H7 (cell line): ENCODE measurements around the gene ANKRD53. TPM values are rescaled to one million over a fixed set of nuclear protein-coding genes. Genes with fewer than 3 reads are reported as not detected.
"Not testable (repeated sequence)": the region's sequence is repeated elsewhere in the genome, so short reads cannot be mapped to it uniquely, and the experiment has no call there.

Experiments
- DNase-seq: peaks from one replicate; pipeline ENCODE4 v3.0.0; 2012
- H3K27me3 ChIP-seq: 2 replicates; pipeline ENCODE4 v1.6.0; 2011; ENCODE audit warnings: mild to moderate bottlenecking, low read length; ENCODE audit not compliant: control insufficient read depth, insufficient read depth
- H3K36me3 ChIP-seq: replicated peaks from 2 replicates; pipeline ENCODE4 v1.5.1; 2011; ENCODE audit warnings: low read length; ENCODE audit not compliant: control insufficient read depth, insufficient read depth
- H3K4me3 ChIP-seq: 2 replicates; pipeline ENCODE4 v1.5.1; 2011; ENCODE audit warnings: low read depth, mild to moderate bottlenecking, control low read depth, low read length, moderate library complexity; ENCODE audit not compliant: insufficient read depth
- total RNA-seq: library from RNA; depleted of rRNA; stranded (reverse); fragments of >200 nt; shearing (Covaris generic); gene quantifications from 2 replicates; pipeline ENCODE4 v1.2.3, GENCODE V29; 2014

The ANKRD53 gene
- total RNA-seq, 1 experiment from 2014 or later = not detected

GRCh38 chr2:71001592-71001927, 23.1 kb downstream of the ANKRD53 start:
- peak; percentile 36 for DNase-seq
- H3K36me3 ChIP-seq = no peaks in the 10 kb centered on the region
- H3K4me3 ChIP-seq = no peak overlapping the region
- H3K27me3 ChIP-seq = no peaks in the 10 kb centered on the region; the same call in 1 of the 2 replicates

GRCh38 chr2:71001981-71002570, 23.6 kb downstream of the ANKRD53 start:
- peak; percentile 79 for DNase-seq

DNA sequence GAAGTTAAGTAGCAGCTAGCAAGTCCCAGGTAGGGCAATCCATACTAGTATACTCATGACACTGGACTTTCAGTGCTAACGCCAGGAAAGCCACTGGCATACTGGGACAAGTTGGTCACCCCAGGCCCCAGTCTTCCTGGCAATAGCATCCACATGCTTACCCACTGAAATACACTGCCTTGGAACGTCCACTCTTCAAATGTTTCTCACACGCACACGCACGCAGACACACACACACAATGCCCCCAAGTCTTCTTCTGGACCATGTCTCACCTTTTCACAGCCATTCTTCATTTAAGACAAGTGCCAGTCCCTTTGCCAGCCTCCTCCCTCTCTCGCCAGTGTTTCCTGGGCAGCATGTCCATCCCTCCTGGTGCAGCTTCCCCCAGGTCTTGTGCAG, 25.0 kb downstream of the ANKRD53 start:
- Histone ChIP-seq H3K36me3 (no peaks in the 10 kb centered on the region), H3K27me3 (no peaks in the 10 kb centered on the region; the same call in 1 of the 2 replicates), H3K4me3 (no peak overlapping the region)
- DNase-seq = no peak

More at GRCh38 chr2:71001981-71002570, 23.6 kb downstream of the ANKRD53 start:
- no peak overlapping the region for H3K4me3 ChIP-seq
- no peaks in the 10 kb centered on the region for H3K36me3 ChIP-seq
- H3K27me3 ChIP-seq = no peaks in the 10 kb centered on the region; the same call in 1 of the 2 replicates

GRCh38 chr2:71003966-71004755, 25.7 kb downstream of the ANKRD53 start:
- Histone ChIP-seq H3K36me3 (no peaks in the 10 kb centered on the region), H3K4me3 (no peak overlapping the region), H3K27me3 (no peaks in the 10 kb centered on the region; the same call in 1 of the 2 replicates)
- DNase-seq = peak; percentile 5

DNA sequence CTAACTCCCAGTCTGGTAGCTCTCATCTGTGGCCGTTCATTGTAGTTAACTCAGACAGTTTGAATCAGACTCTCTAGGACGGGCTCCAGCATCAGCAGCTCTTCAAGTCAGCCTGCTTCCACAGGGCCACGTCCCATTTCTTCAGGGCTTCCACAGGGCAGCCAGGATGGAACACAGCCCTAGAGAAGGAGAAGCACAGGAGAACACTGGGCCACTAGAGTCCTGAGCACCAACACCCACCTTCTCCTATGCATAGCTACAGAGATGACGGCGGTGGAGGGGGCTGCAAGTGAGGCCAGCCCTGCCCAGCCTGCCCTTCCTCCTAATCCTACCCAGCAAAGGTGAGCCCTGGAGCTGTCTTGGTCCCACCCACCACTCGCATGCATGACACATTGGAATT, 26.4 kb downstream of the ANKRD53 start:
- DNase-seq = peak; percentile 6
- Histone ChIP-seq H3K4me3 (no peak overlapping the region), H3K36me3 (no peaks in the 10 kb centered on the region), H3K27me3 (no peaks in the 10 kb centered on the region)

DNA sequence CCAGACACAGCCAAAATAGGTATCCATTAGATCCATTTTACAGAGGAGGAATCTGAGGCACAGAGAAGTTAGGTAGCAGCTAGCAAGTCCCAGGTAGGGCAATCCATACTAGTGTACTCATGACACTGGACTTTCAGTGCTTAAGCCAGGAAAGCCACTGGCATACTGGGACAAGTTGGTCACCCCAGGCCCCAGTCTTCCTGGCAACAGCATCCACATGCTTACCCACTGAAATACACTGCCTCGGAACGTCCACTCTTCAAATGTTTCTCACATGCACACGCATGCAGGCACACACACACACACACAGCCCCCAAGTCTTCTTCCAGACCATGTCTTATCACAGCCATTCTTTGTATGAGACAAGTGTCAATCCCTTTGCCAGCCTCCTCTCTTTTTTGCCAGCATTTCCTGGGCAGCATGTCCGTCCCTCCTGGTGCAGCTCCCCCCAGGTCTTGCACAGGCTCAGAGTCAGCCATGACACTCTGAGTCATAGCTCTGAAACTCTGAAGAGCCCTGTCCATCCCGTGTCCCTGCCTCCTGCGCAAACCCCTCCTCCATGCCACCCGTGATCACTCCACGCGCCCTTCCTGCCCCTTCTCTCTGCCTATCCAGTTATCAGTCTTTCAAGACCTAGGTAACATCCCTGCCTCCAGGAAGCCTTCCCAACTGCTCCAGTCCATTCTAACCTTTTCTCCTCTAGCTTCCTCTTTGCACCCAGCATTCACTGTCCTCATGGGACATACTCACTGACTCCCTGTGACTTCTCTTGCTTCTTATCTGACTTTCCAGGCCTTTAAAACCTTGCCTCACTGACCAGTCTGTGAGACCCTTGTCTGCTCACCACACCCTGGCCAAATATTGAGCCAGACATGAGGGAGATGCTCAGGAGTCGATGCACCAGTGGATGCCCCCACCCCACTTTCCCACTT, 27.1 kb downstream of the ANKRD53 start:
- Histone ChIP-seq H3K36me3 (no peaks in the 10 kb centered on the region), H3K4me3 (no peak overlapping the region), H3K27me3 (no peaks in the 10 kb centered on the region)
- DNase-seq = peak; percentile 15

- H3K27me3 ChIP-seq = no peaks in the 10 kb centered on the region
- H3K36me3 ChIP-seq = no peaks in the 10 kb centered on the region
- H3K4me3 ChIP-seq = no peak overlapping the region
- peak; percentile 17 for DNase-seq
These were observed 27.9 kb downstream of the ANKRD53 start for GRCh38 chr2:71006323-71006722.

- Histone ChIP-seq H3K36me3 (no peaks in the 10 kb centered on the region), H3K4me3 (no peak overlapping the region), H3K27me3 (no peaks in the 10 kb centered on the region)
- peak; percentile 58 for DNase-seq
These were observed 28.7 kb downstream of the ANKRD53 start for GRCh38 chr2:71006955-71007799.

GRCh38 chr2:71008342-71008741, 29.9 kb downstream of the ANKRD53 start:
- Histone ChIP-seq H3K27me3 (no peaks in the 10 kb centered on the region), H3K36me3 (no peaks in the 10 kb centered on the region), H3K4me3 (no peak overlapping the region)
- peak; percentile 7 for DNase-seq

DNA sequence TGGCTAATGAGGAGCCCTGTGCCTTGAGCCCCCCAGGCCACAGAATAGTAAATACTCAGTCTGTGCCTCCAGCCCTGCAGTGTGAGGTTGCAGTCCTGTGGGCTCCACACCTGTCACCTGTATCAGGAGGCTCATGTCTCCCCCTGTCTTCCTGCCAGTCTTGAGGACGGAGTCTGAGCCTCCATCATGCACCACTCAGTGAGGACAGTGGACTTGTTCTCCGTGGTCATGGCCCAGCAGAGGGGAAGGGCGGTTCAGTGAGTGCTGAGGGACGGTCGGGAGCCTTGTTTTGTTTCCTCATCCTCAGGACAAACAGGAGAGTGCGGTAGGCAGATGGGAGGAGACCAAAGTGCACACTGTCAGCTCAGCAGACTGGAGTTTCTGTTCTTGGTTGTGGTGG, 33.4 kb downstream of the ANKRD53 start:
- not testable (repeated sequence) for DNase-seq, H3K36me3 ChIP-seq, H3K27me3 ChIP-seq, H3K4me3 ChIP-seq

GRCh38 chr2:71018625-71019024, 40.2 kb downstream of the ANKRD53 start:
- no peaks in the 10 kb centered on the region for H3K27me3 ChIP-seq
- no peak for DNase-seq
- H3K4me3 ChIP-seq = no peak overlapping the region
- H3K36me3 ChIP-seq = no peaks in the 10 kb centered on the region

GRCh38 chr2:71019989-71020388, 41.6 kb downstream of the ANKRD53 start:
- H3K27me3 ChIP-seq, H3K4me3 ChIP-seq, DNase-seq, H3K36me3 ChIP-seq: not testable (repeated sequence)

DNA sequence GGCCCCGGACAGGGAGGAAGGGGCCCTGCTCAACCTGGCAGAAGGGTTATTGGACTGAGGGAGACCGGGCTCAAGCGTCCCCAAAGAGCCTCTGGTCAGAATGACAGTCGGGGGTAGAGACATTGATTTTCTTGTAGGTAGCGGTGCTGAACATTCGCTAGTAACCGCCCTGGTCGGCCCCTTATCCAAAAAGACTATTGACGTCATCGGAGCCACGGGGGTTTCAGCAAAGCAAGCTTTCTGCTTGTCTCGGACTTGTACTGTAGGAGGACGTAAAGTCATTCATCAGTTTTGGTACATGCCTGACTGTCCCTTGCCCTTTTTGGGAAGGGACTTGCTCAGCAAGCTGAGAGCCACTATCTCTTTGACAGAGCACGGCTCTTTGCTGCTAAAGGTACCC, 43.0 kb downstream of the ANKRD53 start:
- DNase-seq, H3K27me3 ChIP-seq, H3K4me3 ChIP-seq, H3K36me3 ChIP-seq: not testable (repeated sequence)
